GM18502 (cell line): ENCODE results near the gene IVD.

ENCODE experiments used
- ATAC-seq: cut with Tn5 transposase; IDR thresholded peaks from one replicate; pipeline ENCODE4 v1.9.1; 2021; ENCODE audit warnings: mild to moderate bottlenecking; ENCODE audit not compliant: unreplicated experiment, poor library complexity

Gene IVD

DNA sequence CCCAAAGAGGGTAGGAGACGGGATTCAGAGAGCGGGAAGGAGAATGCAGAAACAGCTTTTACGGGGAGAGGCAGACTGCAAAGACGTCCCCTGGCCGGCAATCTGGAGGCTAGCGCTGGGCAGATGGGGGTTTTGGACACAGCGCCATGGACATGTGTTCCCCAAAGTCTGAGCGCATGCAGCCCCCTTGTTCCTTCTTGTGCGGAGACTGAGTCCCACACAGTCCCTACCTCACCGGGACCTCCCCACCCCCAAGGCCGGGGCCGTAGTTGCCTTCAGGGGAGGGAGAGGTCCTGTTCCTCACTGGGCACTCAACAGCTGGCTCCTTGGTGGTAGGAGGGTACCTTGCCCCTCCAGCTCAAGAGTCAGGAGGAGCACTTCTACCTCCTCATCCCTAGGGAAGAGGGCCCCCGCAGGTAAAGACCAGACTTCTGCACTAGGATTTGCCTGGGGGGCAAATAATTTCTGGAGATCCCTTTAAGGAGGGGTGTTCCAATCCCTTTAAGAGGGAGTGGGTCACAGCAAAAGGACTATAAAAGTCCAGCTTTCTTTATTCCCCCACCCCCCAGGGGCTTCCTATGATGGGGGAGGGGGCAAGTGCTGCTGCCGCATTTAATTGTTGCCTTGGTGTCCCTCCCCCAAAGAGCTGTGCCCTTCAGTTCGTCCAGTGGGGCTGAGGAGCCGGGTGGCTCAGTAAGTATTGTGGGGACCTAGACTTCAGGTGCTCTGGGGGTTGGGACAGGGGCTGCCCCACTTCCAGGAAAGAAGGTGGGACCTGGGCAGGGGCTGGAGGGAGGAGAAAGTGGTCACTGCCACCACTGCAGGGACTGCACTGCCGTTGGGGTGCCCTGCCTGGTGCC, 31.5 kb downstream of the IVD start:
- ATAC-seq, result no peak

DNA sequence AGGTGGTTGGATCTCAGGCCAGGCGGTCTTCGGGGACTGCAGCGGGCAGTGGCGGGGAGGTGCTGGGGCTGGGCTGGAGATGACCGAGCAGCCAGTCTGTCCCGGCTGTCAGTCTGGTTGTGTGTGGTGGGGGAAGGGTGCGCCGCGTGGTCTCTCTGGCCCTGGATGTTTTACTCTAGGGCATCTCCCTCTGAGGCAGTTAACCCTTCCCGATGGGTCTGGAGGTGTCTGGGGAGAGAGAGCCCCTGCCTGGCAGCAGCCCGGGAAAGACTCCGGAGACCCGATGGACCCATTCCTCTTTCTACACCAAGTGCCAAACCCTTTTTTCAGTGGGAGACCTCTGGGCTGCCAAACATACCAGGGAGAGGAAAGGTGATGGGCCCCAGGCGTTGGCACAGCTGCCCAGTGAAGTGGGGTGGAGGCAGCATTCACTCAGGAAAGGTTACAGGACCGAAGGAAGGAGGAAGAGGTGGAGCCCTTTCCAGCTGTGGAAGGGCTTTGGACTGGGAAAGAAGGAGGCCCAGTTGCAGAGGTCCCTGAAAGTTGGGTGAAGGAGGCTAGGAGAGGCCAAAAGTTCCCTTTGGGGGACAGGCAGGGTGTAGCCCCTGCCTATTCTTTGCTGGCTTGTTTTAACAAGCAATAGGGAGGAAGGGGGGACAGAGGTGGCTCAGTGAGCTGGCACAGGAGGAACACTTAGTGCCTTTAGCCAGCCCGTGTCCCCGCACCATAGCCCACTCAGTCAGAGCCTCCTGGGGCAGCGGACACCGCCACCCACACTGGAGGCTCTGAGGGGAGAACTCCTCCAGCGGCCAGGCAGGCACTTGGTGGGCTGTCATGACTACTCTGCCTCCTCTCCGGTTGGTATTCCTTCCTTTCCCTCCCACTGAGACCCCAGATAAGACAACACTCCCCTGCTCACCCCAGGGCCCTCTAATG, 32.4 kb downstream of the IVD start:
- no peak for ATAC-seq

DNA sequence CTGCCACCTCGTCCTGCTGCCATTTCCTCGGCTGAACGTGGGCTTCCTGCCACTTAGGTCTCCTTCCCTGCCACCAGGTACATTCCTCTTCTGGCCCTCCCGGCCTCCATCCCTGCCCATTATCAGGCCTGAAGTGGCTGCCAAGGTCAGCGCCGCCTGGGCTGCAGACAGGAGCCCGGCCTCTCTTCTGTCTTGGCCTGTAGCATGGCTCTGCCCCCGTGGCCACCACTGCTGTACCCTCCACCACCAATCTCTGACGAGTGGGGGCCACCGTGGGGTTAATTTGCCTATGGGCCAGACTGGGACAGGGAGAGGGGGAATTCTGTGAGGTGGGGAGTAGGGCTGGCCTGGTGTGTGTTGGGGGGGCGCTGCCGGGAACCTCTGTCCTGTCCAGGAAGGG, 33.1 kb downstream of the IVD start:
- no peak for ATAC-seq

- no peak for ATAC-seq
Measured at GRCh38 chr15:40439461-40439959, 33.9 kb downstream of the IVD start.

DNA sequence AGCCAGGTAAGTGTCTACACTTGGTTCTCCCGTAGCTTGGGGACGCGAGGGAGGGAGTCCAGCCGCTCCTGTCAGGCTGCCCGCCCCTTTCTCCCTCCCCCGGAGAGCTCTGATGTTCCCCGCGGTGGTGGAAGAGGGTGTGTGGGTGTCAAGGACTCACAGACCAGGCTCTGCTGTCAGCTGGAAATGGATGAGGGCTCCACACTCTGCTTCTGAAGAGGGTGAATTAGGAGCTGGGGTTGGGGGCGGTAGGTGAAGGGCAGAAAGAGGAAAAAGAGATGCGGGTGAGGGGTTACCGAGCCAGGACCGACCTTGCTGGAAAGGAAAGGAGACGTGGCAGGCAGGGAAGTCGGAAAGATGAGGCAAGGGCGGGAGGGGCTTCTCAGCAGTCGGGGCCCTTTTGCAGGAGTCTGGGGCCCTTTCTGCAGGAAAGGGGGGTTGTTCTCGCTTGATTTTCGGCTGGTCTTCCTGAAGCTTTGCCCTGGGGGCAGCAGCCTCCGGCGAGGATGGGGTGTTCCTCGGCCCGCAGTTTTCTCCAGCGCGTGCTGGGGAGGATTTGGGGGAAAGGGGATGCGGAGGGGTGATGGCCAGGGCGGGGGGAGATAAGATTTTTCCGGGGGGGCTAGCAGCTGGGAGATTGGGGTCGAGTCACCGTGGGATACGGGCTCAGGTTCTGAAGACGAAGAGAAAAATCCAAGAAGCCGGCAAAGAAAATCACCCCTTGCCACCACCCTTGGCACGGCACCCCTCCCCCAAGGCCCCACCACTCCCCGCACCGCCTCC, 34.6 kb downstream of the IVD start:
- ATAC-seq, result no peak

DNA sequence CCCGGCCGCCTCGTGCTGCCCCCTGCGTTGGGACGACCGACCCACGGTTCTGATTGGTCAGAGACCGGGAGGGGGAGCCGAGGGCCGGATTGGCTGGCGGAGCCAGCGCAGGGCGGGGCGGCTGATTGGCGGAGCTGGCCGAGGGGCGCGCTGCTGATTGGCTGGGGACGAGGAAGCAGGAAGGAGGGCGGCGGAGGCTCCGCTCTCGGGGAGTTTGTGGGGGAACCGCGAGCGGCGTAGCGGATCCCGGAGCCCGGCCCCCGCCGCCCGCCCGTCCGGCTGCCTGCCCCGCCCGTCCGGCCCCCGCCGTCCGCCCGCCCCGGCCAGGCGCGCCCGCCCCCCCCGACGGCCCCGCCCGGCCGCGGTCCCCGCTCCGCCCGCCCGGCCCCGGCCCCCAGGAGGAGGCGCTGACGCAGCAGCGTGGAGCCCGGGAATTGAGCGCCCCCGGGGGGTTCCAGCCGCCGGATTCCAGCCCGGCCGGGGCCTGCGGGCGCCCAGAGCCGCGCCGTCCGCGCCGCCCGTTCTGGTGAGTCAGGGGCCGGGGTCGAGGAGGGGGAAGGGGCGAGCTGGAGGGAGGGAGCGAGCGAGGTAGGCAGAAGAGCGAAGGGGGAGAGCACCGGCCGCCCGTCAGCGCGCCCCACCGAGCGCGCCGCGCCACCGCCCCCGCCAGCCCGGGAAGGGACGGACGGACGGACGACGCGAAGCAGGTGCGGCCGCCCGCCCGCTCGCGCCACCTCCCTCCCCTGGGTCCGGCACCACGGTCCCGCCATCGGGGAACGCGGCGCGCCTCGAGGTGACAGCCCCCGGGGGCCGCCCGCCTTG, 35.4 kb downstream of the IVD start, which contains the start of gene BAHD1:
Gene BAHD1 (plus strand): TSS at position 211 of the 822 bp plus-strand sequence. CDS start 17,512 bp downstream, outside the sequence.
- ATAC-seq, result peak; percentile 90

DNA sequence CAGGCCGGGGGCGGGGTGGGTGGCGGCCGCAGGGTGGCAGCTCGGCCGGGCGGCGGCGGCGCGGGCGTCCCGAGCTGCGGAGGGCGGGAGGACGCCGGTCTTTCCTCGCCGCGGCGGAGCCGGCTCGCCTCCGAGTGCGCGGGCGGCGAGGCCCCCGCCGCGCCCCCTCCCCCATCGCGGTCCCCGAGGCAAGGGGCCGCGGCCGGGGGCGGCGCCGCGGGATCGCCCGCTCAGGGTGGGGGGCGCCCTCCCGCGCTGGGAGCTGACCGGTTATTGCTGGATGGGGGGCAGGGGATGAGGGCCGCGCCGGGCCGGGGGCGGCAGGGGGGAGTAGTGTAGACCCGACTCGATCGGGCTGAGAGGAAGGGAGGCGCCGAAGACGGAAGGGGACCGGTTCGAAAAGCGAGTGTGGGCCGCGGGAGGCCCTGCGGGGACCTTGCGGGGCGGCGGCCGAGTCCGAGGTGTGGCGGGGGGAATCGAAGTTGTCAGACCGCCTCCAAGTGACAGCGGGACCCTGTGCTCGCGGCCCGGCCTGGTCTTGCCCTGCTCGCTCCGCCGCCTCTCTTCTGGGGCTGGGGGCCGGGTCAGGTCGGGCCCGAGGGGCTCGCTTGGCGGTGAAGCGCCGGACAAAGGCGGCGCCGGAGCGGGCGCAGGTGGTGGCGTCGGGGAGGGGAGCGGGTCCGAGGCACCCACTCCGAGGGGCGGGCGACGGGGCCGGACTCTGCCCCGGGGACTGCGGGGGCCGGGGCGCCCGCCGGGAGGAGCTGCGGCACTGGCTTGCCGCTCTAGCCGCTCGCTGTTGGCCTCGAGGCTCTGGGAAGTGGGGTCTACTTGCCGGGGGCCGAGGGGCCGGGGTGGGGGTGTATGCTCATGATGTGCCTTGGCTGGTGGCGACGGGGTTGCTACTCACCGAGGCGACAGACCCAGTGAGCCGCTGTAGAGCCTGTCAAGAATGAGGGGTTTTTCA, 36.3 kb downstream of the IVD start:
- peak; percentile 1 for ATAC-seq

DNA sequence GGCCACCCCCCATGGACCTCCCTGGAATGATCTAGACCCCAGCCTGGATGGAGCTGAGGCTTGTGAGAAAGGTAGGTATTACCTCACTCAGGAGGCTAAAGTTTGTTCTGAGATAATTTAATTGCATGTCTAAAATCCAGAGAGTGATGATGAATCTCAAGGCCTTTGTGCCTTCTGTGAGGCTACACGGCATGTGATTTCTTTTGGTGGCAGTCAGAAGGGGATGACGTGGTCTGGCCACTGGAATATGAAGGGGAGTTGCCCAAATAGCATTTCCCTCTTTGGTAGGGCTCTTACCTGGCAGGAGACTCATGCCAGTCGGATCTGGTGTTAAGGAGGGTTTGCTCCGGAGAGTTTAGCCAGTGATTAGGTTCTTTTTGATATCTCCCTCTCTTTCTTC, 37.7 kb downstream of the IVD start:
- ATAC-seq, result no peak

DNA sequence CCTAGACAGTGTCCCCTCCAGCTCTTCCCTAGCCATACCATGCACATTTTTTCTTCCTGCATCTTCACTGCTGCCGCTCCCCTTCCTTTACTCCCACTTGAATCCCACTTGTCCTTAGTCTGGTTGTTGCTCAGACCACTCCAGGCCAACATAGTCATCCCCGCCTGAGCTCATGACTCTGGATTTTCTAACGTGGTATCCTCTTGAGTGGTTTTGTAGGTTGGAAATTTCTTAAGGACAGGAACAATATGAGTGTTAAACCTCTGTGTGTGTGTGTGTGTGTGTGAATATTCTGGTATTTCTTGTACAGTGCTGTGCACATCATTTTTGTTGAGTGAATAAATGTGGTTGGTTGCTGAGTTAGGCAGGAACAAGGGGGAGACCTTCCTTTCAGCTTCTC, 38.3 kb downstream of the IVD start:
- ATAC-seq, result no peak

GRCh38 chr15:40444736-40445135, 39.1 kb downstream of the IVD start:
- ATAC-seq, result no peak

DNA sequence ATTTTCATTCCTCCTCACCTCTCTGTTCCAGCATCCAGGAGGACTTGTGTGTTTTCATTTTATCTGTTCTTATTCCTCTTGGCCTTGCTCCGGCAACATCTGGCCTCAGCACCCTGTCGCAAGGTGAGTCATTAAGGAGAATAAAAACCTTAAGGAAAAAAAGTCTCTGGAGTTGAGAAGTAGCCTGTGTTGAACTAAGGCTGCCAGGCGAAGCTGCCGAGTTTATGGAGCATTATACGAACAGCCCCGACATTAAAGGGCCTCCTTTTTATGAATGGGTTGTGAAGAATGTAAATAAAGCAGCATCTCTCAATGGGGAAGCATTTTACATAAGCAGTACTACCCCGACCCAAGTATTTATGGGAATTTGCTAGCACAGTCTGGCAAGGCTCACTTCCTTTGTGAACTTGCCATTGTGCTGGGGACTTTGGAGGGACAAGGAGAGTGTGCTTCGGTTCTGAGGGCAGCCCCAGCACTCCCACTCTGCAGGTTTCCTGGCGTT, 39.9 kb downstream of the IVD start:
- ATAC-seq, result no peak

DNA sequence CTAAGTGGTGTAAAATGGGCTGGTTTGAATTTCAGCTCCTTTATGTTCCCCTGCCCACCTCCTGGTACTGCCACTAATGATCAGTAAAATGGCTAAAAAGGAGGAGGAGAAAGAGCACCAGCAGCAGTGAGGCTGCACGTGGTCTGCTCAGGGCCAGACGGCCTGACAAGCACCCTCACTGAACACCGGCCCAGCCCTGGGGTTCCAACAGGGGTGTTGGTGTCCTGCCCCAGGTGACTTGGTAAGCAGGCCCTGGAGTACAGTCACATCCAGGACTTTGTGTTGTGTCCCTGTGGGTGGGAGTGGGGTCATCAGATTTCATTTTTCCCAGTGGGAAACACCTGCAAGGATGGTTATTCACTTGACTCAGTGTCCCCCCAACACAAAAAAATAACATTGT, 40.5 kb downstream of the IVD start:
- no peak for ATAC-seq

DNA sequence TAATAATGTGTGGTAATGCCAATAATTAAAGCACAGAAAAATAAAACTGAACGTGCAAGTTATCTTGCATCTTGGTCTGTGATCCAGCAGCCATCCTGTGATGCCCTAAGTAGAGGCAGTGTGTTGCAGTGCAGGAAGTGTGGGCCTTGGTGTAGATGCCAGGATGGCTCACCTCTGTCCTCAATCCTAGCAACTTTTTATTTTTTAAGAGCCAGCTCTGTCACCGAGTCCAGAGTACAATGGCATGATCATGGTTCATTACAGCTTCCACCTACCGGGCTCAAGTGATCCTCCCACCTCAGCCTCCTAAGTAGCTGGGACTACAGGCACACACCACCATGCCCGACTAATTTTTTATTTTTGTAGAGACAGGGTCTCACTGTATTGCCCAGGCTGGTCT, 42.8 kb downstream of the IVD start:
- ATAC-seq, result no peak

- no peak for ATAC-seq
Measured at GRCh38 chr15:40449275-40449674, 43.7 kb downstream of the IVD start.

GRCh38 chr15:40450047-40450446, 44.5 kb downstream of the IVD start:
- ATAC-seq, result no peak

GRCh38 chr15:40451527-40452158, 46.0 kb downstream of the IVD start:
- no peak for ATAC-seq

DNA sequence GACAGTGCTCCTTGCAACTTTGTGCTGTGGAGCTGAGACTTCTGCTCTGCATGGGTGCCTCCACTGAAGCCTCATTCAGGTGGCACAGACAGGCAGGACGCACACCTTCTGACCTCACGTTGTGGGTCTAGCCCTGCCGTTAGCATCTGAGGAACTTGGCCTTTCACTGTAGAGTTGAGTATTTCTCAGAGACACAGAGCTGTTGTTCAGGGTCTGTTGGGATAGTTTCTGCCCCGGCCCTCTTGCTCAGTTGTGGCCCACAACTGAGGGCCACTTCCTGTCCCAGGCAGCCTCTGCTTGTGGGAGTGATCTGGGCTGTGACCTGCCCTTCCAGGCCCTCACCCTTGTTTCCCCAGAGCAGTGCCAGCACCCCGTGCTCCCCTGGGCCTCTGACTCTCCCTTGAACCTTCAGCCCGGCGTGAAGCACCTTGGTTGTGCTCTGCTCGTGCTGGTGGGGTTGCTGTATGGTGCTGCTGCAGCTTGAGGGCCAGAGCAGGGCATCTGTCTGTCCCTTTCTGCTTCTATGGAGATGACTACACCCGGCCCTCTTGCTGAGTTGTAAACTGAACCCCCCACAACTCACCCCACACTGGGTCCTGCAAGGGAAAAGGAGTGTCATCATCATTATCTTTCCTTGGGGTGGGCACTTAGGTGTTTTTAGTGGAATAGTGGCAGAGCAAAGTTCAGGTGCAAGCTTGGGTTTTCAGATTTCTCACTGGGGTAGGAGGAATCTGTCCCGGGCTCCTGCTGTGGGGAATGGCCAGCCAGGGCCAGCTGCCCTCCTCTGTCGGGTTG, 46.9 kb downstream of the IVD start:
- ATAC-seq, result peak; percentile 61
